ENCODE results near the gene AGFG1.
A peak's percentile ranks its signal among the peaks of the same experiment; 100 is the strongest.

Gene AGFG1, protein sequence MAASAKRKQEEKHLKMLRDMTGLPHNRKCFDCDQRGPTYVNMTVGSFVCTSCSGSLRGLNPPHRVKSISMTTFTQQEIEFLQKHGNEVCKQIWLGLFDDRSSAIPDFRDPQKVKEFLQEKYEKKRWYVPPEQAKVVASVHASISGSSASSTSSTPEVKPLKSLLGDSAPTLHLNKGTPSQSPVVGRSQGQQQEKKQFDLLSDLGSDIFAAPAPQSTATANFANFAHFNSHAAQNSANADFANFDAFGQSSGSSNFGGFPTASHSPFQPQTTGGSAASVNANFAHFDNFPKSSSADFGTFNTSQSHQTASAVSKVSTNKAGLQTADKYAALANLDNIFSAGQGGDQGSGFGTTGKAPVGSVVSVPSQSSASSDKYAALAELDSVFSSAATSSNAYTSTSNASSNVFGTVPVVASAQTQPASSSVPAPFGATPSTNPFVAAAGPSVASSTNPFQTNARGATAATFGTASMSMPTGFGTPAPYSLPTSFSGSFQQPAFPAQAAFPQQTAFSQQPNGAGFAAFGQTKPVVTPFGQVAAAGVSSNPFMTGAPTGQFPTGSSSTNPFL

DNA sequence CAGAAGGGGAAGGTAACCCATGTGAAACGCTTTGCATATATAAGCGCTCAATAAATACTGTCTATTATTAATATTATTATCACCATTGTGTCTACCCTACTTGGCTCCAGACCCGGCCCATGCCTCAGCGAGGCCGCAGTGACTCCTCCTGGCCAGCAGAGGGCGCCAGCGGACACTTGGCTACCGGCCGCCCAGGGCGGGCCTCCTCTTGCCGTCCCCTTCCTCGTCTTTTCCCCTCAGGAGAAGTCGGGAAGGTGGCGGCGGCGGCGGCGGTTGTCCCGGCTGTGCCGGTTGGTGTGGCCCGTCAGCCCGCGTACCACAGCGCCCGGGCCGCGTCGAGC is at the start of gene AGFG1:
TSS of gene AGFG1 (plus strand) at position 233 of the 341 bp plus-strand sequence. CDS start 266 bp downstream, outside the sequence.
- TF ChIP-seq, protein P1, sequence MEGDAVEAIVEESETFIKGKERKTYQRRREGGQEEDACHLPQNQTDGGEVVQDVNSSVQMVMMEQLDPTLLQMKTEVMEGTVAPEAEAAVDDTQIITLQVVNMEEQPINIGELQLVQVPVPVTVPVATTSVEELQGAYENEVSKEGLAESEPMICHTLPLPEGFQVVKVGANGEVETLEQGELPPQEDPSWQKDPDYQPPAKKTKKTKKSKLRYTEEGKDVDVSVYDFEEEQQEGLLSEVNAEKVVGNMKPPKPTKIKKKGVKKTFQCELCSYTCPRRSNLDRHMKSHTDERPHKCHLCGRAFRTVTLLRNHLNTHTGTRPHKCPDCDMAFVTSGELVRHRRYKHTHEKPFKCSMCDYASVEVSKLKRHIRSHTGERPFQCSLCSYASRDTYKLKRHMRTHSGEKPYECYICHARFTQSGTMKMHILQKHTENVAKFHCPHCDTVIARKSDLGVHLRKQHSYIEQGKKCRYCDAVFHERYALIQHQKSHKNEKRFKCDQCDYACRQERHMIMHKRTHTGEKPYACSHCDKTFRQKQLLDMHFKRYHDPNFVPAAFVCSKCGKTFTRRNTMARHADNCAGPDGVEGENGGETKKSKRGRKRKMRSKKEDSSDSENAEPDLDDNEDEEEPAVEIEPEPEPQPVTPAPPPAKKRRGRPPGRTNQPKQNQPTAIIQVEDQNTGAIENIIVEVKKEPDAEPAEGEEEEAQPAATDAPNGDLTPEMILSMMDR (IDR thresholded peaks at IDR 0.05; ENCODE audit: extremely low read depth, insufficient read depth, missing control alignments) = peak; percentile 97
- peak; percentile 91 for DNase-seq (ENCODE audit: low spot score)
- in situ Hi-C loops (cut with MboI; ENCODE audit: low pct_unique_long_range_greater_than_20kb, low sequenced_read_pairs, unreplicated experiment) = no loop called here

DNA sequence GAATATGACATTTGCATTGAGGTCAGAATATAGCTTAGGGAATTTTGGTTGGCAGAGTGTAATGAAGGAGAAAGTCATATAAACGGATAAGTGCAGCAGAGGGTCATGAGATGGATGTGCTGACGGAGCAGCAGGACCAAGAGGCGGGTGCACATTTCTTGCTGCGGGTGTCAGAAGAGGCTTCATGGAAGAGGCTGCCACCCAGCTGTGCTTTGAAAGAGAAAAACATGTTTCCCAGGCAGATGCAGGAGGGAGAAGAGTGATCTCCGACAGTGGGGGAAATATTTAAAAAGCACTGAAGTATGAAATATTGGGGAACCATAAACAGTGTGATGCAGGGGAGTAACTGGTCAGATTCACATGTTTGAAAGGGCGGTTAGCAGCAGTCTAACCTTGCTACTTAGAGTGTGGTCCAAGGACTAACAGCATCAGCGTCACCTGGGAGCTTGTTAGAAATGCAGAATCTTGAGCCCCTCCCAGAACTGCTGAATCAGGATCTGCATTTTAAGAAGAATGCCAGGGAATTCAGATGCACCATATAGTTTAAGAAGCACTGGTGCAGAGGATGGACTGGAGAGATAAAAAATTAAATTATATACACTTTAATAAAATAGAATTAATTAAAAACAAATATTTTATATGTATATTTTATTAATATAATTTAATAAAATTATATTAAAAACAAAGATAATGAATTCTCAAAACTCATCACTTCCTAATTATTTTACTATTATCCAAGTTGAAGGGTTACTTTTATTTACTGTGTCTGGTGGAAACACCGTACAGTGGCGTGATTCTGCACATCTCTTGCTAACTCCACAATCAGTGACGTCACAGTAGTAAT is 48.1 kb upstream of the AGFG1 start:
- no peak for DNase-seq (ENCODE audit: low spot score)
- in situ Hi-C loops (cut with MboI; ENCODE audit: low pct_unique_long_range_greater_than_20kb, low sequenced_read_pairs, unreplicated experiment) = no loop called here
- TF ChIP-seq, protein P1 (IDR thresholded peaks at IDR 0.05; ENCODE audit: extremely low read depth, insufficient read depth, missing control alignments) = no peak

DNA sequence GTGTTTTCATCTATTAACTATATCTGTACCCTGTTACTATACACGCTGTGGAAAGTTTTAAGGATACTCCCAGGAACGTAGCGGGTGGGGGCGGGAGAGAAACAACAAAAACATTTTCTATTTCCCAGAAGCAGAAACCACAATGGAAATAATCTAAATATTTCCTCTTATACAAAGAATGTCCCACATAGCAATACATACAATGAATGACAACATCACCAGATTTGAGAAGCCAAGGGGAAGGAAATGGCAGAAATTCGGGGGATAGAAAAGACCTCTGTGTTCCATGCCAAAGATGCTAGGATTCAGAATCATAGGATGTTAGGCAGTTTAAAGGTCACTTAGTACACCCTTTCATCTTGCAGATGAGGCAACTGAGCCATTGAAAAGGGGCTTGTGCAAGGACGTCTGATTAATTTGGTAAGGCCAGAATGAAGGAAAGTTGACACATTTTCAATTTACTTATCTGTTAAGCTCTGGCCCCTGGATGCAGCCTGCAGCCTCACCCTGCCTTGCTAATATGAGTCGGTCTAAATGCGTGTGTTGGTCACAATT is 43.1 kb upstream of the AGFG1 start:
- TF ChIP-seq, protein P1 (IDR thresholded peaks at IDR 0.05; ENCODE audit: extremely low read depth, insufficient read depth, missing control alignments) = no peak
- no peak for DNase-seq (ENCODE audit: low spot score)
- in situ Hi-C loops (cut with MboI; ENCODE audit: low pct_unique_long_range_greater_than_20kb, low sequenced_read_pairs, unreplicated experiment) = no loop called here

DNA sequence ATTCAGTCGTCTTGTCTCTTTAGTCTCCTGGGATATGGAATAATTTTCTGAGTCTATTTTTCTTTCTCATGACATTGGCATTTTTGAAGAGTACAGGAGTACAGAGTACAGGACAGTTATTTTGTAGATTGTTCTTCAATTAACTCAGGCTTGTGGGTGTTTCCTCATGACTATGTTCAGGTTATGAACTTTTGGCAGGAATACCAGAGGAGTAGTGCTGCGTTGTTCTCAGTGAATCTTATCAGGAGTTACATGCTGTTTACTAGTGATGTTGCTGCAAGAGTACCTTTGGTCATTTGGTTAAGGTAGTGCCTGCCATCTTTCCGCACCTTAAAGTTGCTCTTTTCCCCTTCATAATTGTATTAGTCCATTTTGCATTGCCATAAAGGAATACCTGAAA is 41.3 kb upstream of the AGFG1 start:
- in situ Hi-C loops (cut with MboI; ENCODE audit: low pct_unique_long_range_greater_than_20kb, low sequenced_read_pairs, unreplicated experiment) = no loop called here
- no peak for DNase-seq (ENCODE audit: low spot score)
- TF ChIP-seq, protein P1 (IDR thresholded peaks at IDR 0.05; ENCODE audit: extremely low read depth, insufficient read depth, missing control alignments) = no peak

DNA sequence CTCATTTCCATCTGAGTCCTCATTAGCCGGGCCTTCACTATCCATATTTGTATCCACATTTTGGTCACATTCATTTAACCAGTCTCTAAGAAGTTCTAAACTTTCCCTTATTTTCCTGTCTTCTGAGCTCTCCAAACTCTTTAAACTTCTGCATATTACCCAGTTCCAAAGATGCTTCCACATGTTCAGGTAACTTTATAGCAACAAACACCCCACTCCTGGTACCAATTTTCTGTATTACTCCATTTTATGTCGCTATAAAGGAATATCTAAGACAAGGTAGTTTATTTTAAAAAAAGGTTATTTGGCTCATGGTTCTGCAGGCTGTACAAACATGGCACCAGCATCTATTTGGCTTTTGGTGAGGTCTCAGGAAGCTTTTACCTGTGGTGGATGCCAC is 38.8 kb upstream of the AGFG1 start:
- no peak for DNase-seq (ENCODE audit: low spot score)
- in situ Hi-C loops (cut with MboI; ENCODE audit: low pct_unique_long_range_greater_than_20kb, low sequenced_read_pairs, unreplicated experiment) = no loop called here
- TF ChIP-seq, protein P1 (IDR thresholded peaks at IDR 0.05; ENCODE audit: extremely low read depth, insufficient read depth, missing control alignments) = no peak

DNA sequence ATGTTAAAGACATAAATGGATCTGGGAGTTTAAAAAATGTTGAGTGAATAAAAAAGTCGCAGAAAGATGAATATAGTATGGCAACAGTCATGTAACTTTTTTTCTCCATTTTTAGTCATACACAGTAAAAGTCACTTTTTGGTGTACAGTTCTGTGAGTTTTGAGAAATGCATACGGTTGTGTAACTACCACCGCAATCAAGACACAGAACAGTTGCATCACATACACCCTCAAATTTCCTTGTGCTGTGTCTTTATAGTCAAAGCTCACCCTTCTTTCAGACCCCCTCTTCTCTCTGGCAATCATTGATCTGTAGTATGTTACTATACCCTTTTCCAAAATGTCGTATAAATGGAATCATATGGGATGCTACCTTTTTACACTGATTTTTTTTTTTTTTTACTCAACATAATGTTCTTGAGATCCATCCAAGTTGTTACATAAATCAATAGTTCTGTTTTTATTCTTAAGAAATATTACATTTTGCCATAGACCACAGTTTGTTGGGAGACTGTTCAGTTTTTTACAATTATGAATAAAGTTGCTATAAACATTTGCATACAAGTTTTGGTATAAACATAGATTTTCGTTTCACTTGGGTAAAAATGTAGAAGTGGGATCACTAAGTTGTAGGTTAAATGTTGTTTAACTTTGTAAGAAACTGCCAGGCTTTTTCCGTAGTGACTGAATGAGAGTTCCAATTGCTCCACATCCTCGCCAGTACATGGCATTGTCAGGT is 35.4 kb upstream of the AGFG1 start:
- DNase-seq (ENCODE audit: low spot score) = no peak
- in situ Hi-C loops (cut with MboI; ENCODE audit: low pct_unique_long_range_greater_than_20kb, low sequenced_read_pairs, unreplicated experiment) = no loop called here
- TF ChIP-seq, protein P1 (IDR thresholded peaks at IDR 0.05; ENCODE audit: extremely low read depth, insufficient read depth, missing control alignments) = no peak
